ENCODE data around the gene PRKN.

DNA sequence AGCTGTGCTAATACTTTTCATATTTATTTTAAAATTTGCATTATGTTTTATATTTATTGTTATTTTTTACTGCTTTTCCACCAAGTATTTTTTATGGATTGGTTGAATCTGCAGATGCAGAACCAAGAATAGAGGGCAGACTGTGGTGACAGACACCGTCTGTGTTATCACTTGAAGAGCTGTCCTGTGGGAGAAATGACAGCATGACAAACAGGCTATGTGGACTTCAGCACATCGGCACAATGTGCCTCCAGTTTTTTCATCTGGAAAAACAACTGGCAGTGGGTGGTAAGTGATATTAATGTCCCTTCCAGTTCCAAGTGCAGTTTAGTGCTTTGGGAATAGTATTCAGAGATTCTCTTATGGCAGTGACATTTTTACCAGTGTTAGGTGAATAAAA is 492.9 kb downstream of the PRKN start:
- TF ChIP-seq, protein P1, sequence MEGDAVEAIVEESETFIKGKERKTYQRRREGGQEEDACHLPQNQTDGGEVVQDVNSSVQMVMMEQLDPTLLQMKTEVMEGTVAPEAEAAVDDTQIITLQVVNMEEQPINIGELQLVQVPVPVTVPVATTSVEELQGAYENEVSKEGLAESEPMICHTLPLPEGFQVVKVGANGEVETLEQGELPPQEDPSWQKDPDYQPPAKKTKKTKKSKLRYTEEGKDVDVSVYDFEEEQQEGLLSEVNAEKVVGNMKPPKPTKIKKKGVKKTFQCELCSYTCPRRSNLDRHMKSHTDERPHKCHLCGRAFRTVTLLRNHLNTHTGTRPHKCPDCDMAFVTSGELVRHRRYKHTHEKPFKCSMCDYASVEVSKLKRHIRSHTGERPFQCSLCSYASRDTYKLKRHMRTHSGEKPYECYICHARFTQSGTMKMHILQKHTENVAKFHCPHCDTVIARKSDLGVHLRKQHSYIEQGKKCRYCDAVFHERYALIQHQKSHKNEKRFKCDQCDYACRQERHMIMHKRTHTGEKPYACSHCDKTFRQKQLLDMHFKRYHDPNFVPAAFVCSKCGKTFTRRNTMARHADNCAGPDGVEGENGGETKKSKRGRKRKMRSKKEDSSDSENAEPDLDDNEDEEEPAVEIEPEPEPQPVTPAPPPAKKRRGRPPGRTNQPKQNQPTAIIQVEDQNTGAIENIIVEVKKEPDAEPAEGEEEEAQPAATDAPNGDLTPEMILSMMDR (IDR thresholded peaks at IDR 0.05; ENCODE audit: borderline replicate concordance, extremely low read depth, low read length, poor library complexity, severe bottlenecking): no peak
- TF ChIP-seq EZH2 (IDR thresholded peaks at IDR 0.05; ENCODE audit: borderline replicate concordance, low read depth, low read length, severe bottlenecking): no peak

Measured in DND-41 (cell line).